ENCODE data around the gene RABAC1.

RABAC1 gene

GRCh38 chr19:41910240-41910991, 48.7 kb downstream of the RABAC1 start:
- no peak for DNase-seq (ENCODE audit: low spot score)
- no peak overlapping the region for H2AK5ac ChIP-seq (ENCODE audit: low read depth, low read length)
- H3K9ac ChIP-seq (ENCODE audit: low read depth, low read length, poor library complexity) = peak overlapping the region; percentile 24
- H3K79me1 ChIP-seq (ENCODE audit: low read depth, low read length) = no peaks in the 10 kb centered on the region
- no peak overlapping the region for H2BK15ac ChIP-seq (ENCODE audit: low read length)
- peaks cover 3 to 7% of the 10 kb centered on the region in 2 donors for H3K36me3 ChIP-seq (replicated peaks in 1 of 2; ENCODE audit: control insufficient read depth in 2 of 2, insufficient read depth in 2 of 2, low read length in 2 of 2)
- peak overlapping the region; percentile 44 for H3K18ac ChIP-seq (ENCODE audit: low read length)
- peaks cover 28 to 57% (median 46%) of the 10 kb centered on the region in 3 experiments for H3K27me3 ChIP-seq (ENCODE audit: control insufficient read depth in 3 of 3, insufficient read depth in 3 of 3, low read depth in 1 of 3, low read length in 3 of 3)
- H4K91ac ChIP-seq (ENCODE audit: low read depth, low read length, poor library complexity) = no peak overlapping the region
- no CpG with 5 or more reads among the region's 12 CpGs for WGBS, 2 donors (ENCODE audit: extremely low coverage in 2 of 2, insufficient read length in 2 of 2, insufficient replicate concordance in 1 of 2)
- H3K9me3 ChIP-seq (replicated peaks in 1 of 2; ENCODE audit: control insufficient read depth in 2 of 2, insufficient read depth in 1 of 2, low read depth in 1 of 2, low read length in 2 of 2) = peaks cover 0 to 3% of the 10 kb centered on the region in 2 donors
- no peak overlapping the region for H3K4me2 ChIP-seq (ENCODE audit: insufficient read depth, low read length, poor library complexity, severe bottlenecking)
- no peak overlapping the region for H2BK12ac ChIP-seq (ENCODE audit: low read length)
- no peak overlapping the region for H2AFZ ChIP-seq (ENCODE audit: low read length)
- peaks cover 0 to 4% of the 10 kb centered on the region in 2 donors for H3K4me1 ChIP-seq (ENCODE audit: control insufficient read depth in 2 of 2, insufficient read depth in 1 of 2, low read depth in 1 of 2, low read length in 2 of 2)
- H3K27ac ChIP-seq (replicated peaks; ENCODE audit: low read length) = no peak overlapping the region
- no peak overlapping the region for H3K4me3 ChIP-seq (ENCODE audit: low read length in 2 of 2)
- no peak overlapping the region for H3K4ac ChIP-seq (ENCODE audit: low read length)
- no peak overlapping the region for H3K23ac ChIP-seq (ENCODE audit: low read depth, low read length, poor library complexity)
- H2BK5ac ChIP-seq (ENCODE audit: low read length) = no peak overlapping the region
- H2BK120ac ChIP-seq (ENCODE audit: low read depth, low read length) = no peak overlapping the region
- H4K8ac ChIP-seq (ENCODE audit: low read depth, low read length) = peak overlapping the region; percentile 86
- H3K14ac ChIP-seq (ENCODE audit: low read length) = peak overlapping the region; percentile 57

DNA sequence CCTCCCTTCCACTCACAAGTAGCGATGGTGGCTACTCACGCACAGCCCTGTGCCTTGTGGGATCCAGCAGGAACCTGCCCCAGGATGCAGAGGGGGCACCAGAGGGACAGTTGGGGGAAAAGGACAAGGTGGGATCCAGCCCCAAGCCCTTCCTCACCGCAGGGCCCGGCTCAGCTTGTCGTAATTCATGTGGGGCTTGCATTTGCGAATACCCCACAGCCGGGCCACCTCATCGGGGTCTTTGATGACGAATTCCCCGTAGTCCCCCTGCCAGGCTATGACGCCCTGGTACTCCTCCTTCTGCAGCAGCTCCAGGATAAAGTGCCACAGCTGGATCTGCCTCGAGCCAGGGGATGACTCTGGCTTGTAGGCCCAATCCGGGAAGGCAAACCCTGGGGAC, 49.4 kb downstream of the RABAC1 start:
- Histone ChIP-seq H3K18ac (ENCODE audit: low read length) (no peak overlapping the region), H2BK5ac (ENCODE audit: low read length) (no peak overlapping the region), H3K36me3 (replicated peaks in 1 of 2; ENCODE audit: control insufficient read depth in 2 of 2, insufficient read depth in 2 of 2, low read length in 2 of 2) (peaks cover 6 to 13% of the 10 kb centered on the region in 2 donors), H3K23ac (ENCODE audit: low read depth, low read length, poor library complexity) (no peak overlapping the region), H3K4ac (ENCODE audit: low read length) (no peak overlapping the region), H3K4me2 (ENCODE audit: insufficient read depth, low read length, poor library complexity, severe bottlenecking) (no peak overlapping the region), H4K8ac (ENCODE audit: low read depth, low read length) (no peak overlapping the region), H2AK5ac (ENCODE audit: low read depth, low read length) (no peak overlapping the region), H3K27me3 (ENCODE audit: control insufficient read depth in 3 of 3, insufficient read depth in 3 of 3, low read depth in 1 of 3, low read length in 3 of 3) (peaks cover 24 to 50% (median 40%) of the 10 kb centered on the region in 3 experiments), H3K9me3 (replicated peaks in 1 of 2; ENCODE audit: control insufficient read depth in 2 of 2, insufficient read depth in 1 of 2, low read depth in 1 of 2, low read length in 2 of 2) (peaks cover 0 to 2% of the 10 kb centered on the region in 2 donors), H2BK15ac (ENCODE audit: low read length) (no peak overlapping the region), H2AFZ (ENCODE audit: low read length) (no peak overlapping the region), H3K4me1 (ENCODE audit: control insufficient read depth in 2 of 2, insufficient read depth in 1 of 2, low read depth in 1 of 2, low read length in 2 of 2) (peaks cover 0 to 4% of the 10 kb centered on the region in 2 donors), H3K27ac (replicated peaks; ENCODE audit: low read length) (no peak overlapping the region), H2BK120ac (ENCODE audit: low read depth, low read length) (no peak overlapping the region), H3K79me1 (ENCODE audit: low read depth, low read length) (no peaks in the 10 kb centered on the region), H4K91ac (ENCODE audit: low read depth, low read length, poor library complexity) (no peak overlapping the region), H3K14ac (ENCODE audit: low read length) (no peak overlapping the region), H3K4me3 (ENCODE audit: low read length in 2 of 2) (no peak overlapping the region), H2BK12ac (ENCODE audit: low read length) (no peak overlapping the region), H3K9ac (ENCODE audit: low read depth, low read length, poor library complexity) (no peak overlapping the region)
- no CpG with 5 or more reads among the region's 13 CpGs for WGBS, 2 donors (ENCODE audit: extremely low coverage in 2 of 2, insufficient read length in 2 of 2, insufficient replicate concordance in 1 of 2)
- no peak for DNase-seq (ENCODE audit: low spot score)

- Histone ChIP-seq H3K23ac (ENCODE audit: low read depth, low read length, poor library complexity) (no peak overlapping the region), H2BK5ac (ENCODE audit: low read length) (no peak overlapping the region), H2BK12ac (ENCODE audit: low read length) (no peak overlapping the region), H2BK120ac (ENCODE audit: low read depth, low read length) (no peak overlapping the region), H4K91ac (ENCODE audit: low read depth, low read length, poor library complexity) (no peak overlapping the region), H2AFZ (ENCODE audit: low read length) (no peak overlapping the region), H3K18ac (ENCODE audit: low read length) (no peak overlapping the region), H3K27me3 (ENCODE audit: control insufficient read depth in 3 of 3, insufficient read depth in 3 of 3, low read depth in 1 of 3, low read length in 3 of 3) (peaks cover 21 to 42% (median 33%) of the 10 kb centered on the region in 3 experiments), H3K4me1 (ENCODE audit: control insufficient read depth in 2 of 2, insufficient read depth in 1 of 2, low read depth in 1 of 2, low read length in 2 of 2) (peaks cover 0 to 4% of the 10 kb centered on the region in 2 donors), H4K8ac (ENCODE audit: low read depth, low read length) (no peak overlapping the region), H3K9me3 (replicated peaks in 1 of 2; ENCODE audit: control insufficient read depth in 2 of 2, insufficient read depth in 1 of 2, low read depth in 1 of 2, low read length in 2 of 2) (peaks cover 0 to 2% of the 10 kb centered on the region in 2 donors), H3K14ac (ENCODE audit: low read length) (no peak overlapping the region), H3K4me3 (ENCODE audit: low read length in 2 of 2) (no peak overlapping the region), H3K79me1 (ENCODE audit: low read depth, low read length) (no peaks in the 10 kb centered on the region), H3K4ac (ENCODE audit: low read length) (no peak overlapping the region), H3K4me2 (ENCODE audit: insufficient read depth, low read length, poor library complexity, severe bottlenecking) (no peak overlapping the region), H2BK15ac (ENCODE audit: low read length) (no peak overlapping the region), H3K27ac (replicated peaks; ENCODE audit: low read length) (no peak overlapping the region), H3K9ac (ENCODE audit: low read depth, low read length, poor library complexity) (no peak overlapping the region), H2AK5ac (ENCODE audit: low read depth, low read length) (no peak overlapping the region), H3K36me3 (replicated peaks in 1 of 2; ENCODE audit: control insufficient read depth in 2 of 2, insufficient read depth in 2 of 2, low read length in 2 of 2) (peaks cover 12 to 20% of the 10 kb centered on the region in 2 donors)
- DNase-seq (ENCODE audit: low spot score) = no peak
- no CpG with 5 or more reads among the region's 11 CpGs for WGBS, 2 donors (ENCODE audit: extremely low coverage in 2 of 2, insufficient read length in 2 of 2, insufficient replicate concordance in 1 of 2)
These were observed 50.2 kb downstream of the RABAC1 start for GRCh38 chr19:41908724-41909464.

DNA sequence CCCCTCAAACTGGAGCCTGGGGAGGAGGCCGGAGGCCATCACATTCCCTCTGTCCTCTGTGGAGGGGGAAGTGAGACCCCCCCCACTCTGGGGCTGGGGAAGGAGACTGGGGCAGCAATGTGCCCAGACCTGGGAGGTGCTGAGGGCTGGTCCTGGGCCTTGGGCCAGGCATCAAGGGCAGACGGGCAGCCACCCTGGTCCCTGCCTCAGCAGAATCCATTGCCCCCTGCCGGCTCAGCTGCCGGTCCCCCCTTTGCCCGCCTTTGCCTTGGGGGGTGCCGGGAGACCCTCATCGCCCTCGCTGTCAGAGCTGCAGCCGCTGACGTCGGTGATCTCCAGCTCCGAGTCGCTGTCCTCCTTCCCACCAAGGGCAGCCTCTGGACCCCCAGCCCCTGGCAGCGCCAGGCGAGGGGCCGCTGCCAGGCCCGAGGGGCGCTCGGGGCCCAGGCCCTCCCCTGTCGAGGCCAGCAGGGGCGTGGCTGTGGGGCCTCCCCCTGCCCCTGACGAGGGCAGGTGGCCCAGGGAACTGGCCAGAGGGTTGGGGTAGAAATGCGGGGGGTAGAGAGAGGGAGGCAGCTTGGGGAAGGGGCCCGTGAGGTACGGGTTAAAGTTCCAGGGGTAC, 51.0 kb downstream of the RABAC1 start:
- no peak overlapping the region for H2AFZ ChIP-seq (ENCODE audit: low read length)
- H2BK120ac ChIP-seq (ENCODE audit: low read depth, low read length) = no peak overlapping the region
- H3K23ac ChIP-seq (ENCODE audit: low read depth, low read length, poor library complexity) = peak overlapping the region; percentile 20
- peaks cover 2% of the 10 kb centered on the region for H3K79me1 ChIP-seq (ENCODE audit: low read depth, low read length)
- no peak overlapping the region for H3K18ac ChIP-seq (ENCODE audit: low read length)
- peaks cover 0 to 4% of the 10 kb centered on the region in 2 donors for H3K4me1 ChIP-seq (ENCODE audit: control insufficient read depth in 2 of 2, insufficient read depth in 1 of 2, low read depth in 1 of 2, low read length in 2 of 2)
- peaks cover 0 to 2% of the 10 kb centered on the region in 2 donors for H3K9me3 ChIP-seq (replicated peaks in 1 of 2; ENCODE audit: control insufficient read depth in 2 of 2, insufficient read depth in 1 of 2, low read depth in 1 of 2, low read length in 2 of 2)
- DNase-seq (ENCODE audit: low spot score) = no peak
- H4K91ac ChIP-seq (ENCODE audit: low read depth, low read length, poor library complexity) = no peak overlapping the region
- no peak overlapping the region for H2BK5ac ChIP-seq (ENCODE audit: low read length)
- peaks cover 16 to 27% of the 10 kb centered on the region in 2 donors for H3K36me3 ChIP-seq (replicated peaks in 1 of 2; ENCODE audit: control insufficient read depth in 2 of 2, insufficient read depth in 2 of 2, low read length in 2 of 2)
- H3K4ac ChIP-seq (ENCODE audit: low read length) = no peak overlapping the region
- H3K27me3 ChIP-seq (ENCODE audit: control insufficient read depth in 3 of 3, insufficient read depth in 3 of 3, low read depth in 1 of 3, low read length in 3 of 3) = peaks cover 14 to 34% (median 26%) of the 10 kb centered on the region in 3 experiments
- peak overlapping the region; percentile 4 for H3K9ac ChIP-seq (ENCODE audit: low read depth, low read length, poor library complexity)
- no peak overlapping the region for H4K8ac ChIP-seq (ENCODE audit: low read depth, low read length)
- no peak overlapping the region for H3K4me3 ChIP-seq (ENCODE audit: low read length in 2 of 2)
- H3K4me2 ChIP-seq (ENCODE audit: insufficient read depth, low read length, poor library complexity, severe bottlenecking) = no peak overlapping the region
- no CpG with 5 or more reads among the region's 25 CpGs for WGBS, 2 donors (ENCODE audit: extremely low coverage in 2 of 2, insufficient read length in 2 of 2, insufficient replicate concordance in 1 of 2)
- no peak overlapping the region for H3K27ac ChIP-seq (replicated peaks; ENCODE audit: low read length)
- no peak overlapping the region for H2BK15ac ChIP-seq (ENCODE audit: low read length)
- no peak overlapping the region for H2BK12ac ChIP-seq (ENCODE audit: low read length)
- H3K14ac ChIP-seq (ENCODE audit: low read length) = no peak overlapping the region
- no peak overlapping the region for H2AK5ac ChIP-seq (ENCODE audit: low read depth, low read length)
